DMS153 treated with DMSO at 0.1 percent for 48 hours (cell line): ENCODE results near the gene CCDC186.

ENCODE experiments used
- DNase-seq: peaks from one replicate; lab custom pipeline; 2025; ENCODE audit not compliant: unreplicated experiment; lab: John Stamatoyannopoulos, UW

CCDC186 gene

DNA sequence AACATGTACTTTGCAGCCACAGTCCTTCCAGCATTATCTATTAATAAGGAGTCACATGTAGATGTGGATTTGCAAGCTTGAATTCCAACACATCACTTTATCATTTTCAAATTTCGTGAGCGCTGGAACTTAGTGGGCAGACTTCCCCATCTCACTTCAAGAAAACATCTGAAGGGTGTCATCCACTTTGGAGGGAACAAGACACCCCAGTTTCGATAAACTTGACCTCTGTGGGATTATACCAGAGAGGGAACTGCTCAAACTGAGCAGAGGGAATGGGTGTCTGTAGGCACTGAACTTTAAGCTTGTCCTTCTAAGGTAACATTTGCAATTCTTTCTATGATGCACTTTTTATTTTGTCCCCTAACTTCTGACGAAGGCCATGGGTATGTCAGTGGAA lies 102.8 kb downstream of the CCDC186 start:
- no peak for DNase-seq
